ENCODE results near the gene INSIG1. TPM values are rescaled to one million over a fixed set of nuclear protein-coding genes. Genes with fewer than 3 reads are reported as not detected.

Gene INSIG1
- polyA plus RNA-seq, 1 experiment, result 29.4 TPM

- Histone ChIP-seq H3K27ac (ENCODE audit: low read depth, low read length) (no peak overlapping the region), H3K27me3 (ENCODE audit: control insufficient read depth, insufficient read depth, low read length) (peaks cover 4% of the 10 kb centered on the region), H3K4me3 (ENCODE audit: low read depth, low read length) (no peak overlapping the region), H3K9me3 (ENCODE audit: control insufficient read depth, insufficient read depth, low read length) (no peaks in the 10 kb centered on the region; the same call in 1 of the 2 replicates)
- TF ChIP-seq CTCF (IDR thresholded peaks at IDR 0.05; ENCODE audit: low read depth, low read length), result no peak
- CTCF ChIA-PET, result interaction anchor here (0.8 to 2.1 kb wide), 3 partner anchors 38 to 415 kb away, joined by 4 to 18 read pairs (median 8); no protein-coding TSS in a partner anchor
- POLR2A ChIA-PET, result no interaction called here
- DNase-seq (ENCODE audit: low read depth, low spot score), result no peak
These were observed 44.6 kb downstream of the INSIG1 start for GRCh38 chr7:155342313-155342712.

DNA sequence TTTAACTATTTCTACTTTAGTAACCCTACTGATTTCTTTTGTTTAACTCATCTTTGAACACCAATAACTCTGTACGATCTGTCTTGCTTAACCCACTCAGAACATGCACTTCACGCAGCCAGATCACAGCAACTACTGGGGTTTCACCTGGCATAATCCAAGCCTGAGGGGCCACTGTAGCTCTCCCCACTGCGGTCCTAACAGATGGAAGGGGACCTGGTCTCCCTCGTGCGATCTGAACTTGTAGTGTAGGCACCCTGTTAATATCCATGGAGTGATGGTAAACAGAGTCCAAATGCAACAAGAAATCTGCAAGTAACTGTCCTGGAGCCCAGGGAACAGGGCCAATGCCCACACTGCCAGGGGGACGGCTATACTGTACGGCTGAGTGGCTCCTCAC is 45.5 kb downstream of the INSIG1 start:
- POLR2A ChIA-PET, result no interaction called here
- Histone ChIP-seq H3K27me3 (ENCODE audit: control insufficient read depth, insufficient read depth, low read length) (peaks cover 4% of the 10 kb centered on the region), H3K27ac (ENCODE audit: low read depth, low read length) (no peak overlapping the region), H3K9me3 (ENCODE audit: control insufficient read depth, insufficient read depth, low read length) (no peaks in the 10 kb centered on the region; the same call in 1 of the 2 replicates), H3K4me3 (ENCODE audit: low read depth, low read length) (no peak overlapping the region)
- CTCF ChIA-PET, result interaction anchor here (0.8 to 2.1 kb wide), 3 partner anchors 39 to 416 kb away, joined by 4 to 18 read pairs (median 8); no protein-coding TSS in a partner anchor
- no peak for TF ChIP-seq CTCF (IDR thresholded peaks at IDR 0.05; ENCODE audit: low read depth, low read length)
- no peak for DNase-seq (ENCODE audit: low read depth, low spot score)

GRCh38 chr7:155343661-155344121 is 46.0 kb downstream of the INSIG1 start:
- Histone ChIP-seq H3K27me3 (ENCODE audit: control insufficient read depth, insufficient read depth, low read length) (peaks cover 4% of the 10 kb centered on the region), H3K4me3 (ENCODE audit: low read depth, low read length) (no peak overlapping the region), H3K27ac (ENCODE audit: low read depth, low read length) (no peak overlapping the region), H3K9me3 (ENCODE audit: control insufficient read depth, insufficient read depth, low read length) (no peaks in the 10 kb centered on the region; the same call in 1 of the 2 replicates)
- ChIA-PET CTCF (interaction anchor here (1.4 to 2.2 kb wide), 4 partner anchors 155 to 416 kb away, joined by 5 to 98 read pairs (median 36); no protein-coding TSS in a partner anchor), POLR2A (no interaction called here)
- no peak for TF ChIP-seq CTCF (IDR thresholded peaks at IDR 0.05; ENCODE audit: low read depth, low read length)
- DNase-seq (ENCODE audit: low read depth, low spot score), result no peak

GRCh38 chr7:155344270-155344617 is 46.6 kb downstream of the INSIG1 start:
- no peak overlapping the region for H3K4me3 ChIP-seq (ENCODE audit: low read depth, low read length)
- H3K27me3 ChIP-seq (ENCODE audit: control insufficient read depth, insufficient read depth, low read length), result no peaks in the 10 kb centered on the region
- no peaks in the 10 kb centered on the region; the same call in 1 of the 2 replicates for H3K9me3 ChIP-seq (ENCODE audit: control insufficient read depth, insufficient read depth, low read length)
- ChIA-PET CTCF (interaction anchor here (0.5 to 2.2 kb wide), 55 partner anchors 8 to 436 kb away, joined by 3 to 98 read pairs (median 6); partner anchors contain the start of genes HTR5A and PAXIP1), POLR2A (no interaction called here)
- DNase-seq (ENCODE audit: low read depth, low spot score), result no peak
- no peak overlapping the region for H3K27ac ChIP-seq (ENCODE audit: low read depth, low read length)
- no peak for TF ChIP-seq CTCF (IDR thresholded peaks at IDR 0.05; ENCODE audit: low read depth, low read length)

- Histone ChIP-seq H3K27ac (ENCODE audit: low read depth, low read length) (no peak overlapping the region), H3K27me3 (ENCODE audit: control insufficient read depth, insufficient read depth, low read length) (no peaks in the 10 kb centered on the region), H3K9me3 (ENCODE audit: control insufficient read depth, insufficient read depth, low read length) (peaks cover under 1% of the 10 kb centered on the region; the same call in 1 of the 2 replicates), H3K4me3 (ENCODE audit: low read depth, low read length) (peak overlapping the region; percentile 43)
- peak; percentile 64 for TF ChIP-seq CTCF (IDR thresholded peaks at IDR 0.05; ENCODE audit: low read depth, low read length)
- CTCF ChIA-PET, result interaction anchor here (0.5 to 2.2 kb wide), 95 partner anchors 8 to 1790 kb away, joined by 3 to 98 read pairs (median 4); partner anchors contain the start of genes HTR5A and PAXIP1
- POLR2A ChIA-PET, result no interaction called here
- peak; percentile 26 for DNase-seq (ENCODE audit: low read depth, low spot score)
These were observed 47.1 kb downstream of the INSIG1 start for GRCh38 chr7:155344618-155345433.
